IMR-90 (cell line): ENCODE results near the gene ARHGEF1.

ENCODE experiments used
- BHLHE40 ChIP-seq: fragments of 150-350 bp; IDR thresholded peaks from 2 replicates; pipeline ENCODE4 v1.6.1; 2016; ENCODE audit warnings: mild to moderate bottlenecking, low read depth, low read length
- CHD1 ChIP-seq: IDR thresholded peaks from 2 replicates; pipeline ENCODE4 v1.6.1; 2012; ENCODE audit warnings: low read depth, low read length, improper control_type of control experiment
- CTCF ChIP-seq: conservative IDR thresholded peaks from 2 replicates; pipeline ENCODE4 v1.5.1; 2012; ENCODE audit warnings: mild to moderate bottlenecking, low read depth, low read length, improper control_type of control experiment
- ELK1 ChIP-seq: fragments of 150-350 bp; IDR thresholded peaks from 2 replicates; pipeline ENCODE4 v1.6.1; 2016; ENCODE audit warnings: low read depth, mild to moderate bottlenecking, low read length, moderate library complexity, borderline replicate concordance
- FOS ChIP-seq: fragments of 150-350 bp; IDR thresholded peaks from 2 replicates; pipeline ENCODE4 v1.6.1; 2016; ENCODE audit warnings: low read depth, low read length
- MXI1 ChIP-seq: IDR thresholded peaks from 2 replicates; pipeline ENCODE4 v1.6.1; 2012; ENCODE audit warnings: low read depth, mild to moderate bottlenecking, low read length, moderate library complexity, borderline replicate concordance
- POLR2A ChIP-seq: IDR thresholded peaks from 2 replicates; pipeline ENCODE4 v1.6.1; 2012; ENCODE audit warnings: mild to moderate bottlenecking, low read depth, low read length
- RAD21 ChIP-seq: IDR thresholded peaks from 2 replicates; pipeline ENCODE4 v1.6.1; 2012; ENCODE audit warnings: low read length, improper control_type of control experiment
- USF2 ChIP-seq: fragments of 150-350 bp; IDR thresholded peaks from 2 replicates; pipeline ENCODE4 v1.6.1; 2017; ENCODE audit warnings: mild to moderate bottlenecking, antibody characterized with exemption, low read length, low read depth

GRCh38 chr19:41906271-41906670 is 23.3 kb downstream of the ARHGEF1 start:
- TF ChIP-seq CTCF = no peak
- no peak for TF ChIP-seq POLR2A
- no peak for TF ChIP-seq CHD1
- TF ChIP-seq ELK1 = no peak
- no peak for TF ChIP-seq BHLHE40
- TF ChIP-seq USF2 = no peak
- no peak for TF ChIP-seq RAD21
- no peak for TF ChIP-seq FOS
- no peak for TF ChIP-seq MXI1
